NCI-H2196 (cell line): ENCODE measurements around the gene KCNE4.
A peak's percentile ranks its signal among the peaks of the same experiment; 100 is the strongest.

Source experiments
- DNase-seq: peaks from one replicate; lab custom pipeline; 2025; ENCODE audit not compliant: unreplicated experiment; lab: John Stamatoyannopoulos, UW

KCNE4 gene

DNA sequence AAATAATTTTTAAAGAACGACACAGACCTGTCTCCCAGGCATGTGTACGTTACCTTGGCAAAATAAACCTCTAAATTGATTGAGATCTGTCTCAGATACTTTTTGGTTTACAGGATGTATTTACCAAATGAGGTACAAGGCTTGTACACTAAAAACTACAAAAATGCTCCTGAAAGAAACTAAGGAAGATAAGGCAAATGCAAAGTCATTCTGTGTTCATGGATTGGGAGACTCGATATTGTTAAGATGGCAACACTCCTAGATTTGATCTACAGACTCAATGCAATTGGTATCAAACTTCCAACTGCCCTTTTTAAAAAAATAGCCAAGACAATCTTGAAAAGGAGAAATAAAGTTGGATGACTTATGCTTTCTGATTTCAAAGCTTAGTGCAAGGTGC is 11.5 kb upstream of the KCNE4 start:
- no peak for DNase-seq

DNA sequence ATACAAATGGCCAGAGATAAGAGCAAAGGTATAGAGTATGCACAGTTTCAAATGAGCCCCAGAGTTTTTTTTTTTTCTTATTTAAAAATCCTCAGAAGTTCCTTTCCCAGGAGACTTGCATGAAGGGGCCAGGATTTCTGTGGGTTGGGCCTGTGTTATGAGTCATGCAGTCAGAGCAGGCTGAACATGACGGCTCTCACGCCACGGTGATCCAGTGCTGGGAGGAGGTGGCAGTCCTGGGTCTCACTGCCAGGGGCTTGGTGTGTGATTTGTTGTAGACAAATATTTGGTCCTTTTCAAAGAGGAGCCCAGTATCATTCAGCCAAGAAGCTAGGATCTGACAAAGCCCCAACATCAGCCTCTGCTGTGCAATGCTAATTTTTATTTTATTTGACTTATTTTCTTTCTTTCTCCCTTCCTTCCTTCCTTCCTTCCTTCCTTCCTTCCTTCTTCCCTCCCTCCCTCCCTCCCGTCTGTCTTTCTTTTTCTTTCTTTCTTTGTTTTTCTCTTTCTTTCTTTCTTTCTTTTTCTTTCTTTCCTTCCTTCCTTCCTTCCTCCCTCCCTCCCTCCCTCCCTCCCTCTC is 10.4 kb upstream of the KCNE4 start:
- DNase-seq, result no peak

DNA sequence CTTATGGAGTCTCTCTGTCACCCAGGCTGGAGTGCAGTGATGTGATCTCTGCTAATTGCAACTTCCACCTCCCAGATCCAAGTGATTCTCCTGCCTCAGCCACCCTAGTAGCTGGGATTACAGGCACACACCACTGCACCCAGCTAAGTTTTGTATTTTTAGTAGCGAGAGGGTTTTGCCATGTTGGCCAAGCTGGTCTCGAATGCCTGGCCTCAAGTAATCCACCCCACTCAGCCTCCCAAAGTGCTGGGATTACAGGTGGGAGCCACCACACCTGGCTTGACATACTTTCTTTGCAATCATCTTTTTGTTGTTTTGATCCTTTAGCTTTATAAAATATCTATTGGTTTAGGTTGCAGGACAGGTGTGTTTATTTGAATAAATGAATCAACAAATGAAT is 9.7 kb upstream of the KCNE4 start:
- DNase-seq, result no peak

DNA sequence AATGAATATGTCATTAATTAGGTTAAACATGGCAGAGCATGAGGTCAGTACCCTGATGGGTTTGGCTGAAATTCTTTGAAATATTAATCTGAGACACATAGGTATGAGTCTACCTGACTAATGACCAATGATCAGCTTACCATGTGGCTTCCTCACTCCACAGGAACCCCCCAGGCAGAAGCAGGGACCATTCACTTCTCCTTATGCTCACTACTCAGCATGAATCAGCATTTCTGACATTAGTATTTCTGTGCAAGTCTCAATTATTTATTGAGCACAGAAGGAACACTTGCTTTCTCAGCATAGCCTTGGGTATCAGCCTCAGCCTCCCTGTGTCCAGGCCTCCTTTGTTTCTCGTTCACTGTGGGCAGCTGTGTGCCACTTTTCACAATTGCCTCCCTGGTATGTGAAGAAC is 9.3 kb upstream of the KCNE4 start:
- DNase-seq, result no peak

GRCh38 chr2:223043164-223043941 is 8.6 kb upstream of the KCNE4 start:
- no peak for DNase-seq

GRCh38 chr2:223044092-223044836 is 7.7 kb upstream of the KCNE4 start:
- DNase-seq, result no peak

DNA sequence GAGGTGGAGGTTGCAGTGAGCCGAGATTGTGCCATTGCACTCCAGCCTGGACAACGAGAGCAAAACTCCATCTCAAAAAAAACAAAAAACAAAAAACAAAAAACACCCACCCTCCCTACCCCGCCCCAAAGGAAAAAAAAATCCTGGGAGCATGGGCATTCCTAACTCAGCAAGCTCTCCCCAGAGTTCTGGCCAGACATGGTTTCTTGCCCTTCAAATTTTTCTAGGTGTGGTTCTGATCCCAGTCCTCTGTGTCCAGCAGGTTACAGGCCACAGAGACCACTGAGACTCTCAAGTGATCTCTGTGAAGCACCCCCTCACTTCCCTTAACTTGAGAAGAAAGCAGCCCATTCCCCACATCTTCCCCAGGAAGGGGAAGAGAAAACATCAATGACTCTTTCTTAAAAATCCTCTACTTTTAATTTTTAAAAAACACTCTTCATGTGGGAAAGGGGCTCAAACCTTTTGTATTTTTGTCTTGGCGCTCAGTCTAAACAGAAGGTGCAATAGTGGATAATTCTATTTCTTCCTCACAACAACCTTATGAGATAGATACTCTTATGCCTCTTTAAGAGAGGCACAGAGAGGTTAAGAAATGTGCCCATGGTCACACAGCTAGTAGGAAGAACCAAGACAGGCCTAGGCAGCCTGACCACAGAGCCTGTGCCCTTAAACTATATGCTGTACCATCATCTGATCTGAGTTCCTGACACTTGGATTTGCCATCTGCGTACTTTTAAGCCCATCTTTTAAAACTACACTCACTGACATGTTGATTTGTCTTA is 6.9 kb upstream of the KCNE4 start:
- no peak for DNase-seq

DNA sequence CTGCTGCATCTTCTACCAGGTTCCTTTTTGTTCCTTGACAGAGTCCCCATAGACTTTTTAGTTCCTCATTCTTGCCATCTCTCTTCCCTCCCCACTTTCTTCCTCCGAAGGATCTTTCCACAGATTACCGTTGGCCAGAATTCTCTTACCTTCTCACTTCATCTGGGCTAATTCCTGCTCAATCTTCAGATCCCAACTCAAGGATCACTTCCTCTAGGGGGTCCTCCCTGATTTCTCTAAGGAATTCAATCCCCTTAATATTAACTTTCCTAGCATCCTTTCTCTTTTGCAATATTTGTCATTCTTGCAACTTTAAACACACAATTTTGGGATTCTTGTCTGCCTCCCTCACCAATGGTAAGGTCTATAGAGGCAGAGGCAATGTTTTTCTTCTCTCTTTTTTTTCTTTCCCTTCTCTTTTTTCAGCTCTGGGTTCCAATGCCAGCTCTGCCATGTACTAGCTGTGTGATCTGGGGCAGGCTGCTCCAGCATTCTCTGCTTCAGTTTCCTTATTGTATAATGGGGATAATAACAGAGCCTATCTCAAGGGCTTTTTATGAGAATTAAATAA is 5.4 kb upstream of the KCNE4 start:
- DNase-seq, result no peak

- DNase-seq, result no peak
These were observed 4.7 kb upstream of the KCNE4 start for GRCh38 chr2:223047260-223047761.

DNA sequence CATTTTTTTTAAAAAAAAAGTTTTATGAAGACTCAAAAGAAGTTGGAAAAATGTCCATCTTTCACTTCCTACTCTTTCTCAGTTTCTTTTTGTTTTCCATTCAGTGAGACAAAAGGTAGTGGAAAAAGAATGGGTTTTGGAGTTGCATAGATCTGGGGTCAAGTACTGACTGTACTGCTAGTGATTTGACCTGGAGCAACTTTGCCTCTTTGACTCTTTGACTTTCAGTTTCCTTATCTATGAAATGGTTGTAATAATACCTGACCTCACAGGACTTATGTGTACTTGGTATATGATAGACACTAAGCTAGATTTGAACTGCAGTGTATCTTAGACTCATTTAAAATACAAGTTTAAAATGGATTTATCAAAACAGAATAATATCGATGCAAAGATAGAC is 3.5 kb upstream of the KCNE4 start:
- DNase-seq, result no peak

- DNase-seq, result no peak
These were observed 2.6 kb upstream of the KCNE4 start for GRCh38 chr2:223049356-223049755.

- DNase-seq, result no peak
These were observed 1.8 kb upstream of the KCNE4 start for GRCh38 chr2:223050188-223050587.

GRCh38 chr2:223050900-223051504 is 988 bp upstream of the KCNE4 start:
- peak; percentile 8 for DNase-seq

- DNase-seq, result no peak
These were observed 826 bp downstream of the KCNE4 start for GRCh38 chr2:223052548-223053483.

DNA sequence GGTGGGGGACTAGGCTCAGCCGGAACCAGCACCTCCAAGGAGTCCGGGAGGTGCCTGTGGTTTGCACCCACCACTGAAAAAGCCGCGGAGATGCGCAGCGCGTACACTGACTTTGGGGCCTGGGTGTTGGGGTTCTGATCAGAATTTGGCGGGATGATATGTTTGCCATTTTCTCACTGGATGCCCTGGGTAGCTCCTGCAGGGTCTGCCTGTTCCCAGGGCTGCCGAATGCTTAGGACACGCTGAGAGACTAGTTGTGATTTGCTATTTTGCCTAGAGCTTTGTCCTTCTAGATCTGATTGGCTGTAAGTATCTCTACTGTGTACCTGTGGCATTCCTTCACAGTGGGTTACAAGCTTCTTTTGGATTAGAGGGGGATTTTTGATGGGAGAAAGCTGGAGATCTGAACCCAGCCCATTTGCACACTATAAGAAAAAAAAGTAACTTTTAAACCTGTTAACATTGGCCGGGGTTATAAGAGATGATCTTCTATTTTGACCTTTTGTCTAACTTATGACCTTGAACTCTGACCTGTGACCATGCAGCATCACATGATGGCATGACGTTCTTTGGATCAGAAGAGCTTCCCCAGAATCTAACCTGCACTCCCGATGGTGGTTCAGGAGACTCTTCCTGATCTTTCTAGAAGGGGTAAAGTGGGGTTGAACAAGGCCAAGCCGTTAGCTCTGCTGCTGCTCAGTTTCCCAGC is 1.6 kb downstream of the KCNE4 start:
- no peak for DNase-seq

GRCh38 chr2:223054193-223054781 is 2.3 kb downstream of the KCNE4 start:
- no peak for DNase-seq

DNA sequence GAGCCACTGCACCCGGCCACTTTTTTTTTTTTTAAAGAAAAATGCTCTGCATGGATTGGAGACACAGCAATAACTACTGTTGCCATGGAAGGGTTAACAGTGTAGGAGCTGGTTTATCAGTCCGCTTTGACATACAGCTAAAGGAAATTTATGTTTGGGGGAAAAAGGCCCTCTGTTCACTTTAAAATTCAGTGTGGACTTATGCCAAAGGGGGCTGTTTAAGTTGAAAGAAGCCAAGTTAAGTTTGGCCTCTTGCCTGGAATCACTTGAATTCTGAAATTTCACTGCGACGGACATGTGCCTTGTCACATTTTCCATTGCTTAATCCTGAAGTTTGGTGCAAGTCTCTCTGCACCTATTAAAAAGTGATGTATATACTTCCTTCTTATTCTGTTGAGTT is 3.1 kb downstream of the KCNE4 start:
- DNase-seq, result peak; percentile 78

GRCh38 chr2:223055836-223056235 is 3.8 kb downstream of the KCNE4 start:
- peak; percentile 78 for DNase-seq
